ENCODE results near the gene CABYR.

DNA sequence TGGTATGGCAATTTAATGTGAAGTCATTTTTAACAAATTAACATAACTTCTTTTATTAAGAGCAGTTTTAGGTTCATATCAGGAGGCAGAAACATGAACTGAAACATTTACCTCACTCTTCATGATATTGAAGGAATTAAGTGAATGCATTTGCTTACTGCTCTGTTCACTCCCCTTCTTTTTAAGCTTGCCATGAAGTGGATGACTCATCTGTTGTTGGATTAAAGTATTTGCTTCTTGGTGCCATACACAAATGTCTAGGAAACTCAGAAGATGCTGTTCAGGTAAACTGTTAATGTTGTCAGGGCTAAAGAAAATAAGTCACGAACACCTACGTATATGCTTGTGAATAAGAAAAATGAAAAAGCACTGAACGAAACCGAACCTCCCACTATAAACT, 10.2 kb upstream of the CABYR start:
- TF ChIP-seq CTCF (conservative IDR thresholded peaks at IDR 0.05) (no peak), ZFX (IDR thresholded peaks at IDR 0.05) (no peak)
